ENCODE measurements around the gene TNC.
"Not testable (repeated sequence)": the region's sequence is repeated elsewhere in the genome, so short reads cannot be mapped to it uniquely, and the experiment has no call there.

The TNC gene

DNA sequence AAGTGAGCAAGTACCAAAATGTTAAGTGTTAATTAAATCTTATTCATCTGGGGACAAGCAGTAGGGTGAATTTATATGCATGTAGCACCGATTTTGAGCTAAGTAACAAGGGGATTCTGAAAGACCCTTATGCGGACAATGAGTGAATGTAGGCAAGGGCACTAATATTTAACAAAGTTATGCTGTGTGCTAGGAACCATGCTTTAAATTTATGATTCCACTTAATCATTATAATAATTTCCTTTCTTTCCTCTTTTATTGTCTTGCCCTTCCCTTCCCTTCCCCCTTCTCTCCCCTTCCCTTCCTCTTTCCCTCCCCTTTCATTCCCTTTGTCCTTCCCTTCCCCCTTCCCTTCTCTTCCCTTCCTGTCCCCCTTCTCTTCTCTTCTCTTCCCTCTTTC, 25.7 kb upstream of the TNC start:
- H3K4me1 ChIP-seq (ENCODE audit: insufficient read depth, low read length) = peaks cover 22% of the 10 kb centered on the region

DNA sequence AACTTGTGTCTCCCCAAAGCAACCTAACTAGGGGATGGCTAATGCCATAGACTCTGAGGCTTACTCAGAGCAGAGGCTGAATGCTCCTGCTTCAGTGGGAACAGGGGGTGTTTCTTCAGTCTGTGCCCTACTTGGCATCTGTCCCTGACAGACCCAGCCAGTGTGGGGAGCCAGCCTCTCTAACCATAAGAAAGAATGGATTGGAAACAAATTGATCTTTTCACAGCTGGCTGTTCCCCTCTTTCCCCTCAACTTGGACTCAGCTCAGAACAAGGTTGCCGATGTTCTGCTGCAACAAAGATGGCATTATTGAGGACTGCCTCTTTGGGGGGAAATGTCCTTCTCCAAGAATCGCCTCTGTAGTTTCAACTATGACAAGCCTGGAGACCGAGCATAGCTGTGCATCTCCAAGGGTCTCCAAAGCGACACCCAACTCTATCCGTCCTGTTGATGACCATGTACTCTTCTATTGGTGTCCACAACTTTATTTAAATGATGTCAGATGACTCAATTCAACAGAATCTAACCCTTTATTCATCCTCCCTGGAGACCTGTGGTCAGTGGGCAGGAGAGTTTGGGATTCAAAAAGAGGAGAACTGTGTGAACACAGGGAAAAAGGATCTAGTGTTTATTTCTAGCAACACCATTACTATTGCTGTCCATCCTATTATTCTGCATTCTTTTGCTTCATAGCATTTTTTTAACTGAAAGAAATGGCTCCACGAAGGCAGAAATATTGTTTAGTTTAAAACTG, 24.7 kb upstream of the TNC start:
- Histone ChIP-seq H3K36me3 (ENCODE audit: insufficient read depth, low read length) (no peaks in the 10 kb centered on the region), H3K4me1 (ENCODE audit: insufficient read depth, low read length) (peaks cover 22% of the 10 kb centered on the region), H3K9me3 (ENCODE audit: control insufficient read depth, insufficient read depth, low read length) (no peaks in the 10 kb centered on the region), H3K9ac (ENCODE audit: low read depth, low read length) (no peak overlapping the region)

More for the DNA sequence above, 25.7 kb upstream of the TNC start:
- H3K9me3 ChIP-seq (ENCODE audit: control insufficient read depth, insufficient read depth, low read length) = no peaks in the 10 kb centered on the region
- no peak overlapping the region for H3K9ac ChIP-seq (ENCODE audit: low read depth, low read length)
- H3K36me3 ChIP-seq (ENCODE audit: insufficient read depth, low read length) = no peaks in the 10 kb centered on the region

DNA sequence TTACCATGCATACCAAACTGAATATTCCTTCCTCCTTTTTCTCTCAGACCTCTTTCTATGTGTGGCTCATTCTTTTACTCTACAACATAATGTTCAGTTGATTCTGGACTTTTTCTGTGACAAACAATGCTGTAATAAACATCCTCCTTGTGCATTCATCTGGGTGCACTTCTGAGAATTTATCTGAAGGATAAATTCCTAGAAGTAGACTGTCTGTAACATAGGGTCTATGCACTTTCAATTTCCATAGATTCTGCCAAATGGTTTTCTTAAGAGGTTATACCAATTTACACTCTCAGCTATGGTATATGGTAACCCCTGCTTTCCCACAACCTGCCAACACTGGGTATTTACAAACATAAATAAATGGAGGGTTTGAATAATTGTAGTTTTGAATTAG, 24.1 kb upstream of the TNC start:
- peaks cover 21% of the 10 kb centered on the region for H3K4me1 ChIP-seq (ENCODE audit: insufficient read depth, low read length)
- H3K9me3 ChIP-seq (ENCODE audit: control insufficient read depth, insufficient read depth, low read length) = no peaks in the 10 kb centered on the region
- no peak overlapping the region for H3K9ac ChIP-seq (ENCODE audit: low read depth, low read length)
- no peaks in the 10 kb centered on the region for H3K36me3 ChIP-seq (ENCODE audit: insufficient read depth, low read length)

DNA sequence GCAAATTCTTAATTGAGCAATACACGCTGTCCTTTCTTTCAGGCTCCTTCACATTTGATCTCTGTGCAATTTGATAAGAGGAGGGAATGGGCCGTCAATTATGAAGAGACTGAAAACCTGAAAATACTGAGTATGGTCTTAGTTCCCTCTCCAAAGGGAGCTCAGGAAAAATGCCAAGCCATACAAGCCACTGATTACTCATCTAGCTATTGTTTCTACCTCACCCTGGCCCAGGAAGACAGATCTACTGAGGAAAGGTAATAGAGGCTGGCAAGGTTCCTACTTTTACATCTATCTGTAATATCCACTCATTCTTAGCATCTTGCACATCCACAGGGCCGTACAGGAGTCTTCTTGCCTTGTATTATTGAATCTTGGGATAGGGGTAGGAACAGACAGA, 23.7 kb upstream of the TNC start:
- Histone ChIP-seq H3K9ac (ENCODE audit: low read depth, low read length) (no peak overlapping the region), H3K4me1 (ENCODE audit: insufficient read depth, low read length) (peaks cover 17% of the 10 kb centered on the region), H3K9me3 (ENCODE audit: control insufficient read depth, insufficient read depth, low read length) (no peaks in the 10 kb centered on the region), H3K36me3 (ENCODE audit: insufficient read depth, low read length) (no peaks in the 10 kb centered on the region)

DNA sequence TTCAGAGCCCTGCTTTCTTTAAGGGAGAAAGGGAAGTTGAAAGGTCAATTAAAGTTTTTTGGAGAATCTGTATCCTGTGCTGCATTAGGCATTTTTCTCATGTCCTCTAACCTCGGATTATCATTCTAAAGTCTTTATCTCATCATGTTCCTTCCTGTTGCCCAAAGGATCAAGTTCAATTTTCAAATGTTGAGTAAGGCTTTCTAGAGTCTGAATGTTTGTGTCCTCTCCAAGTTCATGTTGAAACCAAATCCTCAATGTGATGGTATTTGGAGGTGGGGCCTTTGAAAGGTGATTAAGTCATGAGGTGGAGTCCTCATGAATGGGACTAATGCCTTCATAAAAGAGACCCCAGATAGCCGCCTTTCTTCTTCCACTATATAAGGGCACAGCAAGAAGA, 20.2 kb upstream of the TNC start:
- Histone ChIP-seq H3K9ac (ENCODE audit: low read depth, low read length) (no peak overlapping the region), H3K36me3 (ENCODE audit: insufficient read depth, low read length) (no peaks in the 10 kb centered on the region), H3K4me1 (ENCODE audit: insufficient read depth, low read length) (0 out of 2 replicates have a peak, but pooled peaks cover 12% of the 10 kb centered on the region), H3K9me3 (ENCODE audit: control insufficient read depth, insufficient read depth, low read length) (no peaks in the 10 kb centered on the region)

DNA sequence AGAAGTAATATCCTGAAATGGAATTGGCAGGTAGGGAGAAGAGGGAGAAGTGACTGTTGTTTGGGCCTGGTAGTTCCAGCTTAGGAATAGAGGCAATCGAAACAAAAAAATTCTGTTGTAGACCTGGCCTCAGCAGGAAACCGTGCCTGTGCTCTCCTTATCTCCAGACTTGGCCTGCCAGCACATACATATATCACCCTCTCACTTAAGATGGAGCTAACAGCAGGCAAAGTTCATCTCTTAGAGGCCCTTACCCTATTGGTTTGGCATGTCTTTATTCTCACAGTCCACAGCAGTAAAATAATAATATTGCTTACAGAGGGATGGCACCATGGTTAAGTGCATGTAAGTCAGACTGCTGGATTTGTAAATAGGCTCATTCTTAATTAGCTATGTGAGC, 19.6 kb upstream of the TNC start:
- Histone ChIP-seq H3K36me3 (ENCODE audit: insufficient read depth, low read length) (no peaks in the 10 kb centered on the region), H3K4me1 (ENCODE audit: insufficient read depth, low read length) (0 out of 2 replicates have a peak, but pooled peaks cover 12% of the 10 kb centered on the region), H3K9me3 (ENCODE audit: control insufficient read depth, insufficient read depth, low read length) (no peaks in the 10 kb centered on the region), H3K9ac (ENCODE audit: low read depth, low read length) (no peak overlapping the region)

DNA sequence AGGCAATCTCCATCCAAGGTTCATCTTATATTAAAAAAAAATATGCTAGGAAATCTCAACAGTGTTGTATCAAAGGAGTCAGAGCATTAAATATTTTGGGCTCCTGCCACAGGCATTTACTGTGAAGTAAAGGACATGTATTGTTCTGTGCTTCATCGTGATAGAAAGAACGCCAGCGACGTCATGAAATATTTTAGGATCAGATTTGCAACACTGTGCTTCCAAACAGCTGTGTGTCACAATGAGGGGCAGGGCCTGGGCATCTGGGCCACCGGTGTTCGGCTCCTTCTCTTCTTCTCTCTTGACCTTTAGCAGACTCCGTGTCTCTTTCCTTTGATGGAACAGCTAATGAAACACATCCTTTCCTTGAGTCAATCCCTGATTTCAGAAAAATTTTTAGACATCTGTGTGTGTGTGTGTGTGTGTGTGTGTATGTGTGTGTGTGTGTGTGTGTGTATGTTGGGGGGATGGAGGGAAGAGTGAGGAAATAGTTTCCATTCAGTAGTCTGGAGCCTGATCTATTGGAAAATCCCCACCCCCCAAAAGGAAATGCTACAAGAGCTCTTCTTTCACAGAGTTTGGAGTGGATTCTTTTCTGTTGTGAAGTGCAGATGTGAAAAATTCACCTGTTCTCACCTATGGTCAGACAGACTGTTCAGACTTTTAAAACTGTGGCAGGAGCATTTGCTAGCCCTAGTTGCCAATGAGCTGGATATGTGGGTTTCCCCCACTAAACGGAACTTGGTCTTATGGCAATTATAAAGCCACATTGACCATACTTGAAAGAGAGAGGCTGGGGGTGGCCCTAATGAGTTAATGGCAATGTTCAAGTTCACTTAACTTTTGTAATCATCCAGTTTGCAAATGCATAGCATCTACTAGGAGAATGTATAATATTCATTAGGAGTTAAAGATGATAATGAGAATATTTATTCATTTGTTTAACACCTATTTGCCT, 18.1 kb upstream of the TNC start:
- H3K9me3 ChIP-seq (ENCODE audit: control insufficient read depth, insufficient read depth, low read length) = no peaks in the 10 kb centered on the region
- 0 out of 2 replicates have a peak, but pooled peaks cover 7% of the 10 kb centered on the region for H3K4me1 ChIP-seq (ENCODE audit: insufficient read depth, low read length)
- no peak overlapping the region for H3K9ac ChIP-seq (ENCODE audit: low read depth, low read length)
- H3K36me3 ChIP-seq (ENCODE audit: insufficient read depth, low read length) = no peaks in the 10 kb centered on the region

DNA sequence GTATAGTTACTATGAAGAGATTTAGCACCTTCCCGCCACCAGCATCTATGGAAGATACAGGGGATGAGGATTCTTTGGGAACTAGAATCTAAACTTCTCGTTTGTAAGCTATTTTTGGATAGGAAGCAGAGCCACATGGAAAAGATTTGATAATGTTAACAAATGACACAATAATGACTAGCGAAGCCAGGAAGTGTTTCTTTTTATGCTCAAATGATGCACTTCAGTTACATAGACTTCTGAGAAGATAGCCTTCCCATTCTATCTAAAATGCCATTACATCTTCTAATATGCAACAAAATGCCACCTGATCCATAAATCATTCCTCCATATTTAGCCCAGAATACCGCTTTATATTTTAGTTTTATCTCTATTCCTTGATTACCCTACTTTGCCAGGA, 17.0 kb upstream of the TNC start:
- 0 out of 2 replicates have a peak, but pooled peaks cover 6% of the 10 kb centered on the region for H3K4me1 ChIP-seq (ENCODE audit: insufficient read depth, low read length)
- no peaks in the 10 kb centered on the region for H3K36me3 ChIP-seq (ENCODE audit: insufficient read depth, low read length)
- H3K9me3 ChIP-seq (ENCODE audit: control insufficient read depth, insufficient read depth, low read length) = no peaks in the 10 kb centered on the region
- no peak overlapping the region for H3K9ac ChIP-seq (ENCODE audit: low read depth, low read length)

DNA sequence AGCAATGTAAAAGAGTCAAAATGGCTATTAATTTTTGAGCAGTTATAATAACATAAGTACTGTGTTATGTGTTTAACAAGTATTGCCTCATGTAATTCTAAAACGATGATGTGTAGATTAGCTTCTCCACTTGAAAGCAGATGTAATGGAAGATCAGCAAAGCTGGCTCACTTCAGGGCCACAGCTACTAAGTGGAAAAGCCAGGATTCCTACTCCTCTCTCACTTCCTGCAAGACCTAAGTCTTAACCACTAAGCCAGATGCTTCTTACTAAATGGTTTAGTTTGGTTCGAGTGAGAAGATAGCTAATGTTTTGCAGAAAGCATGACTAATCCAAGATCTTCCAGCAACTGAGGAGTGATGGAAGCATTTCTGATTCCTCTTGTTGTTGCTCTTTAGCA, 15.7 kb upstream of the TNC start:
- Histone ChIP-seq H3K9me3 (ENCODE audit: control insufficient read depth, insufficient read depth, low read length) (no peaks in the 10 kb centered on the region), H3K4me1 (ENCODE audit: insufficient read depth, low read length) (0 out of 2 replicates have a peak, but pooled peaks cover 6% of the 10 kb centered on the region), H3K9ac (ENCODE audit: low read depth, low read length) (no peak overlapping the region), H3K36me3 (ENCODE audit: insufficient read depth, low read length) (no peaks in the 10 kb centered on the region)

DNA sequence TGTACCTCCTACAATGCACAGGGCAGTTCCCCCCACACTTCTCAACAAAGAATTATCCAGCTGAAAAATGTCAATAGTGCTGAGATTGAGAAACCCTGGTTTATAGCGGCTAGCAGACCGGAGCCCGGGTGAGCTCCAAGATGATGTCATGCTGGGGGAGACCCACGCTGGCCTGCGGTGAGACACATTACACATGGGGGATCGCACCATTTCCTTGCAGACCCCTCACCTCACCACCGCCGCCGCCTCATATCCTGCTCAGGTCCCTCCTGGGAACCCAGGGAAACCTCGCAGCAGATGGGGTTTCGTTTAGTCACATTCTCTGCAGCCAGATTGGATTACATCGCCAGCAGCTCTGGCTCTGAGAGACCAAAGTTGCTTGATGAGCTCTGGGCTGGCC, 14.7 kb upstream of the TNC start:
- Histone ChIP-seq H3K9ac (ENCODE audit: low read depth, low read length) (no peak overlapping the region), H3K4me1 (ENCODE audit: insufficient read depth, low read length) (0 out of 2 replicates have a peak, but pooled peaks cover 6% of the 10 kb centered on the region), H3K9me3 (ENCODE audit: control insufficient read depth, insufficient read depth, low read length) (no peaks in the 10 kb centered on the region), H3K36me3 (ENCODE audit: insufficient read depth, low read length) (no peaks in the 10 kb centered on the region)

DNA sequence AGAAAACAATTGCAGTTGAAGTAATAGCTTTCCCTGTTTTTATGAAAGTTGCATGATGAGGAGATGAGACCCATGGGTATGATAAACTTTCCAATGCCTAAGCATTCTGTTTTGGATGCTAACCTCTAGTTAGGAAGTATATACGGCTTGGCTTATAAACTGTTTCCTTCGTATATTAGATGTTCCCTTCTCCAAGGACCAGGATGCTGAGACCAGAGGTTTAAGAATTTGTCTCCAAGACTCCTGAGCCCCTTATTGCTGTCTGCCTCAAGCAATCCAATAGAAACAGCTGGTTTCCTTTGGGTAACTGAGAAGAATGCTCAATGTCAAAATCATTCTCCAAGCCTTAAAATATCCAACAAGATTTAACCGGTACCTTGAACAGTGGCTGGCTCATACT, 12.2 kb upstream of the TNC start:
- no peak overlapping the region for H3K9ac ChIP-seq (ENCODE audit: low read depth, low read length)
- no peaks in the 10 kb centered on the region for H3K4me1 ChIP-seq (ENCODE audit: insufficient read depth, low read length)
- H3K9me3 ChIP-seq (ENCODE audit: control insufficient read depth, insufficient read depth, low read length) = no peaks in the 10 kb centered on the region; the same call in 1 of the 2 replicates
- no peaks in the 10 kb centered on the region for H3K36me3 ChIP-seq (ENCODE audit: insufficient read depth, low read length)

DNA sequence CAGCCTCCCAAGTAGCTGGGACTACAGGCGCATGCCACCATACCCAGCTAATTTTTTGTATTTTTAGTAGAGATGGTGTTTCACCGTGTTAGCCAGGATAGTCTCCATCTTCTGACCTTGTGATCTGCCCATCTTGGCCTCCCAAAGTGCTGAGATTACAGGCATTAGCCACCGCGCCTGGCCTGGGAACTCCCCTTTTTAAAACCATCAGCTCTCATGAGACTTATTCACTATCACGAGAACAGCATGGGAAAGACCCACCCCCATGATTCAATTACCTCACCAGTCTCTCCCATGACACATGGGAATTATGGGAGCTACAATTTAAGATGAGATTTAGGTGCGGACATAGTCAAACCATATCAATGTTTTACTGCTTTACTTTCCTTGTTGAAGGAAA, 10.8 kb upstream of the TNC start:
- not testable (repeated sequence) for H3K4me1 ChIP-seq (ENCODE audit: insufficient read depth, low read length); H3K9ac ChIP-seq (ENCODE audit: low read depth, low read length); H3K36me3 ChIP-seq (ENCODE audit: insufficient read depth, low read length); H3K9me3 ChIP-seq (ENCODE audit: control insufficient read depth, insufficient read depth, low read length)

DNA sequence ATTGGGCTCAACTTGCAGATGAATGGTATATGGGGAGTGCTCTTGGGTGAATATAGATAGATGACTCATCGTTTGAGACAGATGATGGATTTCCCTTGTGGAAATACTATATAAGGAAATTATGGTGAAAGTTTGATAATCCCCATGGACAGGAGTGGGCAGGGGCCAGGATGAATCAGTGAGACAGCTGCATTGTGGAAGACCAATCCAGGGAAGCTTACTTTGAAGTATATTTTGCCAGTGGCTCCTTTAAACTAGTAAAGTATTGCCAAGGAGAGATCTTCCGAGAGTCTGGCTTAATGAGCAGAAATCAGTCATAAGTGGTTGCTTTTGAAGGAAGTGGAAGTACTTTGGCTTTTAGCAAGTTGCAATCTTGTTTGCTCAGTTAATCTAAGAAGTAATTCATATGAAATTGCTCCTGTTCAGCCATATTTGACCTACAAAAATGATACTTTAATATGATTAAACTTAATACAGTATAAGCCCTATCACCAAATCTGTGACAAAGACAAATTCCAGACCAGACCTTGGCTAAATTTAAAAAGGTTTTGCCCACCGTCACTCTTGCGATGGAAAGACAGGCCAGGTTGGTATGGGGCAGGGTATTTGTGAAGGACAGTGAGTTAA, 9.3 kb upstream of the TNC start:
- Histone ChIP-seq H3K4me1 (ENCODE audit: insufficient read depth, low read length) (no peaks in the 10 kb centered on the region), H3K36me3 (ENCODE audit: insufficient read depth, low read length) (no peaks in the 10 kb centered on the region), H3K9ac (ENCODE audit: low read depth, low read length) (no peak overlapping the region), H3K9me3 (ENCODE audit: control insufficient read depth, insufficient read depth, low read length) (no peaks in the 10 kb centered on the region; the same call in 1 of the 2 replicates)

DNA sequence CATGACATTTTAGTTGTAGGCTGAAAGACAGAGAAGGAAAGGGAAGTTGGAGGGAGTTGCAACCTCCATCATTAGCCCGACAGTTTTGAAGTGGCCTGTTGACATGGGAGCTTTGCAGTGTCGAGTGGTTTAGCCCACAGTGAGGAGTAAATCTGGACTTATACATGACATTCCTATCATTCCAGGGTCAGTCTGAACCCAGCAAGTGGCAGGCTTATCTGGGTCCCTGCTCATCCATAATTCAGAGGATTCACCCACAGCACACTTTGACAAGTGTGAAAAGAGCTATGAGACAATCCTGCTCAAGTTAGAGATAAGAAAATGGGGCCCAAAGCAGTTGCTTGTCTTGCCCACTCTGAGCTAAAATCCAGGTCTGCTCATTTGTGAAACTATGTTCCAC, 8.4 kb upstream of the TNC start:
- Histone ChIP-seq H3K4me1 (ENCODE audit: insufficient read depth, low read length) (no peaks in the 10 kb centered on the region), H3K9ac (ENCODE audit: low read depth, low read length) (no peak overlapping the region), H3K36me3 (ENCODE audit: insufficient read depth, low read length) (no peaks in the 10 kb centered on the region), H3K9me3 (ENCODE audit: control insufficient read depth, insufficient read depth, low read length) (no peaks in the 10 kb centered on the region; the same call in 1 of the 2 replicates)
